GM12878 (cell line): ENCODE data around the gene SDR9C7. TPM values are rescaled to one million over a fixed set of nuclear protein-coding genes. Genes with fewer than 3 reads are reported as not detected.

Experiments
- ATAC-seq: fragments of 200-7000 bp; cut with Tn5 transposase; 3 replicates; pipeline ENCODE4 v1.9.1; 2020; ENCODE audit warnings: mild to moderate bottlenecking, moderate library complexity
- BruUV-seq: library from RNA; stranded (reverse); fragments of 400-500 nt; replicated peaks from 2 replicates; lab custom pipeline; 2021; lab: Mats Ljungman, UMichigan
- CTCF ChIA-PET: fragments of 300-600 bp; sonication (Branson Sonifier 250); formaldehyde crosslinking; extraction: SDS; loops from one replicate; lab custom pipeline; 2021; ENCODE audit warnings: inconsistent platforms; lab: Yijun Ruan, JAX
- POLR2A ChIA-PET: fragments of 350-600 bp; formaldehyde crosslinking; extraction: SDS; loops from one replicate; lab custom pipeline; 2021; ENCODE audit warnings: inconsistent platforms; lab: Charles Lee
- RAD21 ChIA-PET: fragments of 300-600 bp; sonication (Branson Sonifier 250); formaldehyde crosslinking; loops from one replicate; lab custom pipeline; 2023; ENCODE audit warnings: antibody characterized with exemption; ENCODE audit not compliant: unreplicated experiment; lab: Charles Lee
- SMC1A ChIA-PET: fragments of 300-600 bp; sonication (Branson Sonifier 250); formaldehyde crosslinking; loops from one replicate; lab custom pipeline; 2023; ENCODE audit not compliant: unreplicated experiment, uncharacterized antibody; lab: Charles Lee
- DNase-seq: peaks from one replicate; pipeline ENCODE4 v3.0.0-alpha.2; 2011; ENCODE audit warnings: low read depth, low spot score
- FAIRE-seq: peaks from 3 replicates; lab custom pipeline; 2011; peaks lifted over from hg19 to GRCh38; lab: Jason Lieb, UNC
- H2AFZ ChIP-seq: 2 replicates; pipeline ENCODE4 v1.6.0; 2011; ENCODE audit warnings: low read depth, low read length, control low read depth; ENCODE audit not compliant: control insufficient read depth
- H3K27ac ChIP-seq: 2 replicates; pipeline ENCODE4 v1.5.1; 2011; ENCODE audit warnings: control low read depth; ENCODE audit not compliant: control insufficient read depth, insufficient read depth
- H3K27me3 ChIP-seq, 2 experiments: replicated peaks in 1 of 2; 2 replicates each; pipeline versions ENCODE4 v1.6.0 to v1.6.1; 2011; ENCODE audit warnings: low read length in 1 of 2; ENCODE audit not compliant: control insufficient read depth in 2 of 2, insufficient read depth in 2 of 2
- H3K36me3 ChIP-seq, 2 experiments: 2 replicates each; pipeline ENCODE4 v1.5.1; 2011; ENCODE audit warnings: low read length in 1 of 2; ENCODE audit not compliant: control insufficient read depth in 2 of 2, insufficient read depth in 2 of 2
- H3K4me1 ChIP-seq: 2 replicates; pipeline ENCODE4 v1.6.1; 2011; ENCODE audit warnings: mild to moderate bottlenecking, low read length, moderate library complexity, mixed read lengths; ENCODE audit not compliant: control insufficient read depth, insufficient read depth
- H3K4me2 ChIP-seq: 2 replicates; pipeline ENCODE4 v1.6.0; 2011; ENCODE audit warnings: control low read depth; ENCODE audit not compliant: control insufficient read depth, insufficient read depth
- H3K4me3 ChIP-seq: fragments of 200-600 bp; sonication (generic); 2 replicates; pipeline ENCODE4 v1.5.1; 2016
- H3K79me2 ChIP-seq: 2 replicates; pipeline ENCODE4 v1.6.0; 2011; ENCODE audit warnings: low read length; ENCODE audit not compliant: control insufficient read depth, insufficient read depth
- H3K9ac ChIP-seq: 2 replicates; pipeline ENCODE4 v1.8.0; 2011; ENCODE audit warnings: low read length, control low read depth, mixed read lengths; ENCODE audit not compliant: control insufficient read depth, insufficient read depth
- H3K9me3 ChIP-seq: replicated peaks from 3 replicates; pipeline ENCODE4 v1.5.1; 2011; ENCODE audit warnings: mild to moderate bottlenecking, low read length; ENCODE audit not compliant: control insufficient read depth, insufficient read depth
- H4K20me1 ChIP-seq: 2 replicates; pipeline ENCODE4 v1.6.0; 2011; ENCODE audit not compliant: control insufficient read depth, insufficient read depth
- CEBPB ChIP-seq, 2 experiments: fragments of 150-350 bp in 1 of 2; IDR thresholded peaks; 2 replicates each; pipeline ENCODE4 v1.6.1; 2012 to 2014; ENCODE audit warnings: low read depth in 2 of 2, low read length in 2 of 2, borderline replicate concordance in 1 of 2, inconsistent platforms in 1 of 2
- EGR1 ChIP-seq, 2 experiments: IDR thresholded peaks; 1 replicate in 1 of 2; 2 replicates in 1 of 2; pipeline ENCODE4 v1.6.1; 2011 to 2012; ENCODE audit warnings: low read depth in 2 of 2, low read length in 2 of 2, borderline replicate concordance in 1 of 2, mild to moderate bottlenecking in 1 of 2, moderate library complexity in 1 of 2
- FOXK2 ChIP-seq: fragments of 450-650 bp; IDR thresholded peaks from 2 replicates; pipeline ENCODE4 v1.6.1; 2017; ENCODE audit warnings: mild to moderate bottlenecking, moderate library complexity
- FOXM1 ChIP-seq: IDR thresholded peaks from 2 replicates; pipeline ENCODE4 v1.6.1; 2012; ENCODE audit warnings: low read depth, mild to moderate bottlenecking, inconsistent platforms, low read length, moderate library complexity
- HCFC1 ChIP-seq: fragments of 150-350 bp; IDR thresholded peaks from 2 replicates; pipeline ENCODE4 v1.6.1; 2014; ENCODE audit warnings: low read length
- IRF3 ChIP-seq: fragments of 450-650 bp; IDR thresholded peaks from 2 replicates; pipeline ENCODE4 v1.6.1; 2014; ENCODE audit warnings: mild to moderate bottlenecking
- KAT2A ChIP-seq: conservative IDR thresholded peaks from 2 replicates; pipeline ENCODE4 v1.6.1; 2011; ENCODE audit warnings: low read depth, low read length; ENCODE audit not compliant: control insufficient read depth
- PAX8 ChIP-seq: fragments of 450-650 bp; IDR thresholded peaks from 2 replicates; pipeline ENCODE4 v1.6.1; 2017; ENCODE audit warnings: mild to moderate bottlenecking, moderate library complexity
- TAF1 ChIP-seq: IDR thresholded peaks from 2 replicates; pipeline ENCODE4 v1.6.1; 2011; ENCODE audit warnings: mild to moderate bottlenecking, low read depth, low read length, borderline replicate concordance
- TCF3 ChIP-seq: IDR thresholded peaks from 2 replicates; pipeline ENCODE4 v1.6.1; 2012; ENCODE audit warnings: low read depth, mild to moderate bottlenecking, low read length, borderline replicate concordance; ENCODE audit not compliant: insufficient read depth
- USF2 ChIP-seq: IDR thresholded peaks from 2 replicates; pipeline ENCODE4 v1.6.1; 2011; ENCODE audit warnings: low read depth, low read length, improper control_type of control experiment, borderline replicate concordance
- ZBTB11 ChIP-seq: fragments of 450-650 bp; formaldehyde crosslinking; IDR thresholded peaks from 2 replicates; pipeline ENCODE4 v1.5.0; 2022; ENCODE audit warnings: mild to moderate bottlenecking, missing genetic modification characterization
- ZNF622 ChIP-seq: fragments of 450-650 bp; IDR thresholded peaks from 2 replicates; pipeline ENCODE4 v1.6.1; 2017; ENCODE audit warnings: mild to moderate bottlenecking, inconsistent platforms
- whole genome bisulfite sequencing: methylation state at CpG from one replicate; pipeline ENCODE4 v1.1.6; 2016; ENCODE audit warnings: low lambda C conversion rate; ENCODE audit not compliant: insufficient replicate concordance, insufficient coverage; ENCODE audit errors: missing lambda C conversion rate; 5-methylcytosine and 5-hydroxymethylcytosine counted together
- in situ Hi-C: fragments of 300-500 bp; cut with MboI; formaldehyde crosslinking; loops from 9 replicates; pipeline ENCODE4 v1.14.3; 2018; ENCODE audit warnings: mixed read lengths
- intact Hi-C: fragments of 100-400 bp; cut with micrococcal nuclease; formaldehyde crosslinking; loops from one replicate; pipeline ENCODE4 v1.14.2; 2022; ENCODE audit not compliant: unreplicated experiment
- polyA plus RNA-seq, 11 experiments: library from polyadenylated mRNA; depleted of rRNA in 4 of 11; unstranded in 6 of 11; stranded (reverse) in 5 of 11; fragments of >200 nt; fragmentation: Nextera tagmentation in 4 of 11; fragmentation: Illumina TruSeq in 1 of 11; extraction: Ambion mirVana in 4 of 11; extraction: Trizol in 1 of 11; gene quantifications; 1 replicate in 1 of 11; 2 replicates in 10 of 11; pipeline versions ENCODE4 v1.2.1 to v1.2.3, GENCODE V29; 2011 to 2016; ENCODE audit warnings: inconsistent platforms in 2 of 11, missing spikeins in 2 of 11, low read depth in 1 of 11
- total RNA-seq, 4 experiments: library from RNA; depleted of rRNA in 3 of 4; stranded (reverse); fragments of >200 nt in 3 of 4; fragmentation: Illumina TruSeq in 1 of 4; extraction: Trizol in 1 of 4; gene quantifications; 2 replicates each; pipeline versions ENCODE4 v1.2.1 to v1.2.3, GENCODE V29; 2013 to 2021

SDR9C7 gene
- total and polyA plus RNA-seq, 10 of the 15 experiments (the other 5 are each of a cell fraction or from before 2014, with no cell fraction given), result 0.04 TPM; not detected in 9

- Histone ChIP-seq H3K9me3 (no peaks in the 10 kb centered on the region), H3K27me3 (no peaks in the 10 kb centered on the region), H3K4me1 (no peaks in the 10 kb centered on the region), H3K9ac (no peak overlapping the region), H3K27ac (no peak overlapping the region), H3K36me3 (no peaks in the 10 kb centered on the region), H4K20me1 (no peaks in the 10 kb centered on the region), H2AFZ (no peak overlapping the region), H3K4me2 (no peak overlapping the region), H3K4me3 (no peak overlapping the region), H3K79me2 (no peaks in the 10 kb centered on the region)
- POLR2A ChIA-PET, result no interaction called here
- FAIRE-seq (no peak), ATAC-seq (no peak), DNase-seq (no peak)
- CTCF ChIA-PET, result no interaction called here
- intact Hi-C loops (no loop called here), in situ Hi-C loops (no loop called here)
- 38% methylated on average over 8 of the region's 8 CpGs for WGBS
- TF ChIP-seq KAT2A, result no peak
- TF ChIP-seq EGR1 (IDR thresholded peaks at IDR 0.05; ENCODE audit: borderline replicate concordance in 1 of 2, low read depth in 2 of 2, low read length in 2 of 2), result no peak
- TF ChIP-seq HCFC1, result no peak
- RAD21 ChIA-PET, result no interaction called here
- BruUV-seq, result no TSS peak
- SMC1A ChIA-PET, result interaction anchor here (0.6 kb wide), 1 partner anchor 14 kb away, joined by 3 read pairs; no protein-coding TSS in a partner anchor
Observed at GRCh38 chr12:56930241-56930640, 4.0 kb downstream of the SDR9C7 start.

GRCh38 chr12:56929780-56930179 lies 4.4 kb downstream of the SDR9C7 start:
- ChIA-PET SMC1A (no interaction called here), POLR2A (no interaction called here), RAD21 (no interaction called here), CTCF (no interaction called here)
- no peak overlapping the region for H3K27ac ChIP-seq
- no peak overlapping the region for H3K9ac ChIP-seq
- WGBS, result 58% methylated on average over 4 of the region's 4 CpGs
- no peaks in the 10 kb centered on the region for H4K20me1 ChIP-seq
- in situ Hi-C loops (no loop called here), intact Hi-C loops (no loop called here)
- no peaks in the 10 kb centered on the region for H3K4me1 ChIP-seq
- ATAC-seq (no peak), DNase-seq (no peak), FAIRE-seq (no peak)
- H3K27me3 ChIP-seq, result no peaks in the 10 kb centered on the region; a peak in 1 of 4 replicates
- no peak overlapping the region for H2AFZ ChIP-seq
- no TSS peak for BruUV-seq
- no peaks in the 10 kb centered on the region for H3K9me3 ChIP-seq
- H3K4me3 ChIP-seq, result no peak overlapping the region
- H3K4me2 ChIP-seq, result no peak overlapping the region
- H3K36me3 ChIP-seq, result no peaks in the 10 kb centered on the region
- no peaks in the 10 kb centered on the region for H3K79me2 ChIP-seq
- no peak for TF ChIP-seq ZBTB11
- TF ChIP-seq CEBPB (IDR thresholded peaks at IDR 0.05; ENCODE audit: borderline replicate concordance in 1 of 2, low read depth in 2 of 2, low read length in 2 of 2), result no peak
- TF ChIP-seq PAX8, result no peak
- TF ChIP-seq ZNF622, result no peak
- no peak for TF ChIP-seq TAF1
- no peak for TF ChIP-seq FOXK2
- TF ChIP-seq USF2, result no peak
- TF ChIP-seq FOXM1, result no peak
- TF ChIP-seq TCF3, result no peak
- no peak for TF ChIP-seq IRF3
